NCI-H2196 treated with DMSO at 0.1 percent for 48 hours (cell line): ENCODE data around the gene HDAC5.
A peak's percentile ranks its signal among the peaks of the same experiment; 100 is the strongest.
"Not testable (repeated sequence)": the region's sequence is repeated elsewhere in the genome, so short reads cannot be mapped to it uniquely, and the experiment has no call there.

Experiments used
- DNase-seq: peaks from one replicate; lab custom pipeline; 2025; ENCODE audit not compliant: unreplicated experiment; lab: John Stamatoyannopoulos, UW

Gene HDAC5

DNA sequence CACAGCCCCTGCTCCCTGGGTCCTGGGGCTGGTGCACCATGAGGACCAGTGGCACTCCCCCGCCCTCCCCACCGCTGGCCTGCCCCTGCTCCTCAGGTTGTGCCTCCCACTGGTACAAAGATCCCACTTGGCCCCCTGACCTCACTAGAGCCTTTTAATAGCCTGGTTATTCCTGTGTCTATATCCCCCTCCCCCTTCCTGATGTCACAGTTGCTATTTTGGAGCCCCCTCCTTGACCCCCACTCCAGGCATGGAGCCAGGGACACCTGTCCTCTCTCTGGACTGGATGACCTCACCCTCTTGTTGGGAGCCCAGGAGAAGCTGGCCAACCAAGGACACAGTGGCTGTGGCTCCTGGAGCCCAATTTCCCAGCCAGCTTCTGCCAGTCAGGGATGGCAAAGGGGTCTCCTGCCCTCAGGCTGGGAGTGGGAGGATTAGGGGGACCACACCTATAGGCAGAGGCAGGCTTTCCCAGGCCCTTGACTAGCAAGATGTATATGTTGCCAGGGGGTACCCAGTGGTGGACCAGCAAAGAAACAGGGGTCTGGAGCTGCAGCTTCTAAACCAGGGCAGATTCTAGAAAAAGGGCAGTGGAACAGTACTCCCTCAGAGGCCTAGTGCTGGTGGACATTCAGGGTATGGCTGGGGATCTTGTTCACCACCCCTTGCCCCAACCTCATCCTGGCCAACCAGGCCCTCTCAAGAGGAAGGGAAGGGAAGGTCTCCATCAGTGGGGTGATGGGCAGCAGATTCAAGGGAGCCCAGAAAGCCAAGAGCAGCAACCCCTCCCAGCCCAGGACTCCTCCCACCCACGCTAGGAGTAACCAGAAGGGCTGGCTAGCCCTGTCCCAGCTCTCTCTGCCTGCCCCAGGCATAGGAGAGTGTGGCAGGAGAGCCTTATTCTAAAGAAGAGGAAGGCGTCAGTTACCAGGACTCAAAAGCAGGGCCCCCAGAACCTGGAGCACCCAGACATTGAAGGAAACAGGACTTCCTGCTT is 10.9 kb downstream of the HDAC5 start:
- no peak for DNase-seq

DNA sequence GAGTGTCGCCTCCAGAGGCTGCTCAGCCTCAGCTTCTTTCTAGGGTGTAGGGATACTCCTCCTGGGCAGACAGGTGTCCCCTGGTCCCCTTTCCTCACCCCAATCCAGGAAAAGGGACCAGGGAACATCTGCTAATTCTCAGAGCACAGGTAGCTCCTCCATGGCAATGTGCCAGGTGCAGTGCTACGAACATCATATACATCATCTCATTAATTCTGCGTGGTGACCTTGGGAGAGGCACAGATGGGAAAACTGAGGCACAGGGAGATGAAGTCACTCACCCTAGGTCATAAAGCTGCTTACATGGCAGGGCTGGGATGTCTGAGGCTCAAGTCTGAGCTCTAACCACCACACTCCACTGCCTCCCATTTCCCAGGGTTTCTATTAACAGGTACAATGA is 11.7 kb downstream of the HDAC5 start:
- no peak for DNase-seq

DNA sequence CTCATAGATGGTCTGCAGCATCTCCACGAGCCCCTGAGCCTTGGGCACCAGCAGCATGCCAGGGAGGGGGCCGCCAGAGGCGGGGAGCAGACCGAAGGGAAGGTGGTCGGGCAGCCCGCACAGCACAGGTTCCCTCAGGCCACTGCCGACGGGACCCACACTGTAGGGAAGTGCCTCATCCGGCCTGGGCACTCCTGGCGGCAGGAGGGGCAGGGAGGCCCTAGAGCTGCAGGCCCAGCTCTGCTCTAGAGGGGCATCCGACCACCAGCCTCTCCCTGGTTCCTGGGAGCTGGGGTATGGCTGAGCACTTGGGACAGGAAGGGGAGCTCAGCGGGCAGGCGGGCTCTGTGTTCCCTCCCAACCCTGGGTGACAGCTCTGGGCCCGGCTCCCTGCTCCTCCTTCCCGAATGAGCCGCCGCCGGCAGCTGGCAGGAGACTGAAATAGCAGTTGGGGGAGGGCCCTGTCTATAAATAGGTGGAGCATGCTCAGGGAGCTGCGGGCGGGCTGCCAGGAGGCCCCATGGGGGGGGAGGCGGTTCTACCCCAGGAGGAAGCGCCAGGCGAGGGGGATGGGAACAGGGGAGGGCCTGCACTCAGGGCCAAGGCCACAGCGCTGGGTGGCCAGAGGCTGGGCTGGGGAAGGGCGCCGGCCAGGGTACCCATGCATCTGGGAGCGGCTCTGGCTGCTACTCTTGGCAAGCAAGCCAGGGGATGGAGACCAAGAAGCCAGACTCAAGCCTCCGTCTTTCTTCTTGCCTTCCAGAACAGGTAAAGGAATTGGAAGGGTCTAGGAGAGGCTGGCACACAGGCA is 12.4 kb downstream of the HDAC5 start:
- DNase-seq: peak; percentile 93

DNA sequence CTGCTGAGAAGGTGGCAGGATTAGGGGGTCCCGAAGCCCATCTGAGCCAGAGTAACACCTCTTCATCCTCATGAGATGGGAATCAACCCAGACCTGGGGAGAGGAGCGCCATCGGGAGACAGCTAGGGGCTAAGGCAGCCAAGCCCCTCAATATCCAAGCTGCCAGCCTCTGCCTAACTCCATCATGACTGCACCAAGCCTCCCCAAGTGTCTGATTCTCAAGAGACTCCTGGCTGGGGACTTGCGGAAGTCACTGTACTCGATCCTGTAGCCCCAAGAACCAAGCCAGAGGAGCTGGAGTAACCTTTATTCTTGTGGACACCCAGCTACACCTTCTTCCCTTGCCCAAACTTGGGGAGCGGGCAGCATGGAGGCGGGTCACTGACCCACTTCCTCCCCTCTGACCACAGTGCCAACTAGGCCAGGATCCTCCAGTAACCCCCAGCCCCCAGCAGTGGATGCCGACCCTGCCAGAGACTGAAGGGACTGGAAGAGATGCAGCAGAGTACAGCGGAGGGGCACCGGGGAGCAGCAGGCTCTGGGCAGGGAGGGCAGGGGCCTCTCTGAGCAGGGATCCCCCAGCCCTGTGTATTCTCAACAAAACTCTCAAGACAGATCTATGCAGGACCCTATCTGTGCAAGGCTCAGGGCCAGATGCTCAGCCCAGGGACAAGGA is 13.3 kb downstream of the HDAC5 start:
- DNase-seq: no peak

DNA sequence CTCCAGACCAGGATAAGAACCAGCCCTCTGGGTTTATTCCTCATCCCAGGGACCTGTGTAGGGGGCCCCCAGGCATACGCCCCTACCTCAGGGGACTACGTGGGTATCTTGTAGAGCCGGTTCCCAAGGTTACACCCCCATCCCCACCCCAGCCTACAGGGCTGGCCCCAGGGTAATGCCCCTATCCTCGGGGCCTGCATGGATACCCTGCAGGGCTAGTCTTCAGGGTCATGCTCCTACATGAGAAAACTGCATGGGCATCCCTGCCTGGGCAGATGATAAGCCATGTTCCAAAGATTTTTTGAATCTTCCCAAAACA is 14.2 kb downstream of the HDAC5 start:
- no peak for DNase-seq

DNA sequence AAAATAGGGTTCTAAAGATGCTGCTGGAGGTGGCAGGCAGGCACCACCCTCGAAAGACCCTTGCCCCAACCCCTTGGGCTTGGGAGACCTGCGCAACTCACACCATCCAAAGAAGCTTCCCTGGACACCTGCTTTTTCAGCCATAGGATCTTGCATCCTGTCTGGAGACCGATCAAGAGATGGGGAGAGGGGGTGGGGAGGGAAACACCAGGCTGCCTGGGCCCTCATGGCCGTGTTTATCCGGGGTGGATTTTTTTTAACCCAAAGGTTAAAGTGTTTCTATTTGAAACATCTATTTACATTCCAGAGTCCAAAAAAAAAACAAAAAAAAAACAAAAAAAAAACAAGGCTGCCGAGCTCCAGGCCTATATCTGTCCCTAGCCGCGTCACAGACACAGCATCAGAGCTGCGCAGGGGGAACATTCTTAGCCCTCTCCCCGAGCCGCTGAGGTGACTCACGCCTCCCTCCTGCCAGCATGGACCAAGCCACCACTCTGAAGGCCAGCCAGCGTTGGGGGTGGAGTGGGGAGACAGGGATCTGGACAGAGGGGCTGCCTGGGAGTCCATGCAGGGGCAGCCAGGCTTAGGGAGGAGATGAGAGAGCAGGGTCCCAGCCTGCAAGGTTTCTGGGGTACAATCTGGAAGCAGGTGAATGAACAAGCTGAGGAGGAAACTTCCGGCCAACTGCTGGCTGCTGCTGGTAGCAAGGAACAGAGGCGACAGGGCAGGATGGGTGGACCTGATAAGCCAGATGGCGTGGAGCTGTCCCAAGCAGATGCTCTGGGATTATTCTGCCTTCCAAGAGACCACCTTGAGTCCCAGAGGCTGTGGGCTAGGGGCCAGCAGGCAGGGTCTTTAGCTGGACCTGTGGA is 14.8 kb downstream of the HDAC5 start:
- DNase-seq: no peak

DNA sequence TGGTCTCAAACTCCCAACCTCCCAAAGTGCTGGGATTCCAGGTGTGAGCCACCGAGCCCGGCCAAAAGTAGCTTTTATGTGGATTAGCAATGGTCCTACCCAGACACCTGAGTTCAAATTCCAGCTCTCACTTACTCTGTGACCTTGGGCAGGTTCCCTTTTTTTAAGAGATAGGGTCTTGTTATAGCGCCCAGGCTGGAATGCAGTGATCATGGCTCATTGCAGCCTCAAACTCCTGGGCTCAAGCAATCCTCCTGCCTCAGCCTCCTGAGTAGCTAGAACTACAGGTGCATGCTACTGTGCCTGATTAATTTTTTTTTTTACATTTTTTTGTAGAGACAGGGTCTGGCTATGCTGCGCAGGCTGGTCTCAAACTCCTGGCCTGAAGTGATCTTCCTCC is 16.6 kb downstream of the HDAC5 start:
- no peak for DNase-seq

DNA sequence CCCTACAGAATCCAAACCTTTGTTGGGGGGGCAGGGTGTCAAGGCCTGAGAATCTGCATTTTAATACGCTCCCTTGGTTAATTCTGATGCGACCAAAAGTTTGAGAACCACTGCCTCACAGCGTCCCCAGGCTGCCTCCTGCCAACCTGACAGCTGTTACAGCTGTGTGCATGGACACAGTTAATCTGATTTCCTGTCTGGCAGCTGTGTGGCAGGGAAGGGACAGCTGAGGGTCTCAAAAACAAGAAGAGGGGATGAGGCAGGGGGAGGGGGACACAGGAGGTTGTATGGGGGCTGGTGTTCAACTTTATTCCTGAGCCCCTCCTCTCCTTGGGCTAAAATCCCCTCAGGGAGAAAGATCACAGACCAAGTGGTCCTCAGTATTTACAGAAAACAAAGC is 17.5 kb downstream of the HDAC5 start:
- DNase-seq: no peak

DNA sequence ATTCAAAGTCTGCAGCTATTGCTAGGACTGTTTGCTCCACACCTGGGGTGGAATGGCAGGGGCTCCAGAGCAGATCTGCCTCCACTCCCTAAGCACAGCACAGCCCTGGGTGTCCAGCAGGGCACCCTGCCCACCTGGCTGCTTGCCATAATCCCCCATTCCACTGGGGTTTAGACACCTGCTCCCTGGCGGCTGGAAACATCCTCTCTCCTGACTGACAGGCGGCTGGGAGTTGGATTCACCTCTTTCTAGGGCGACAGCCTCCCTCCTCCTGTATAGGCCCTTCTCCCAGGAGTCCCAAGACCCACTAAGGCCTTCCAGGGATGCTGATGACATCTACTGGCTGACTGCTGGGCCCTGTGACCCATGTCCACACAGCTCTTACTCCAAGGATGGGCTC is 18.0 kb downstream of the HDAC5 start:
- no peak for DNase-seq

DNA sequence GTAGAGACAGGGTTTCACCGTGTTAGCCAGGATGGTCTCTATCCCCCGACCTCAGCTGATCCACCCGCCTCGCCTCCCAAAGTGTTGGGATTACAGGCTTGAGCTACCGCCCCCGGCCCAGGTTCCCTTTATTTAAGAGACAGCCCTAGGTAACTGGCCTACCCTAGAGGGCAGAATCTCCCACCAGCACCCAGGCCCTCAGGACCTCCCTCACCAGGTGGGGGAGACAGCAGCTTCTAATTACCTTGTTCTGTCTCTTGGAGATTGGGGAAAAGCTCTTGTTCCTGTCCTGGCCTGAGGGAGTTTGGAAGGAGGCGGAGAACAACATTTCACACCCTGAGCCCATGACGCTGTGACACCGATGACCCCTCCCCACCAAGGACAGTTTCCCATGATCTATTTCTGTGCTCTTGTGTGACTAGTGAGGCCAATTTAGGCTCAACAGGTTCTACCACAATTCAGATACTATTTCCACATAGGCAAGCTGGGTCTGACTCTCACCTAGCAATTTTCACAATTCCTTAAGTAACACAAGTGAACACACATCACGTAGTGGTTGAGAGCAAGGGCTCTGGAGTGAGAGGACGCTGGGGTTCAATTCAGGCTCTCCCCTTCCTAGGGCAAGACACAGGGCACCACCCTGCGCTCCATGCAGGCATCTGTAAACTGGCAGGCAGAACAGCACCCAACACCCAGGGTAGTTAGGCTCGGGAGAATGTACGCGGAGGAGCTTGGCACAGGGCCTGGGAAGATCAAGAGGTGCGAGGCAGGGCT is 20.4 kb downstream of the HDAC5 start:
- no peak for DNase-seq

DNA sequence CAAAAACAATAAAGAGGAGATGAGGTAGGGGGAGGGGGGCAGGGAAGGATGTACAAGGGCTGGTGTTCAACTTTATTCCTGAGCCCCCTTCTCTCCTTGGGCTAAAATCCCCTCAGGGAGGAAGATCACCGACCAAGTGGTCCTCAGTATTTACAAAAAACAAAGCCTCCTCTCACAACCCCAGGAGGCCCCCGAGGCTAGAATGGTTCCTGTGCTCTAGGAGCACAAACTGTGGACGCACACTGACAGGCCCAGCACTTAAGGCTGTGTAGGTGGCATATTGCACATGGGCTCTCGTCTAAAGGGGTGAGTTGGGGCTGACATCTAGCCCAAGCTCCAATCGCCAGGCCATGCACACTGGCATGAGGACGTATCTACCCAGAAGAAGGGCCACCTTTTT is 21.6 kb downstream of the HDAC5 start:
- not testable (repeated sequence) for DNase-seq

DNA sequence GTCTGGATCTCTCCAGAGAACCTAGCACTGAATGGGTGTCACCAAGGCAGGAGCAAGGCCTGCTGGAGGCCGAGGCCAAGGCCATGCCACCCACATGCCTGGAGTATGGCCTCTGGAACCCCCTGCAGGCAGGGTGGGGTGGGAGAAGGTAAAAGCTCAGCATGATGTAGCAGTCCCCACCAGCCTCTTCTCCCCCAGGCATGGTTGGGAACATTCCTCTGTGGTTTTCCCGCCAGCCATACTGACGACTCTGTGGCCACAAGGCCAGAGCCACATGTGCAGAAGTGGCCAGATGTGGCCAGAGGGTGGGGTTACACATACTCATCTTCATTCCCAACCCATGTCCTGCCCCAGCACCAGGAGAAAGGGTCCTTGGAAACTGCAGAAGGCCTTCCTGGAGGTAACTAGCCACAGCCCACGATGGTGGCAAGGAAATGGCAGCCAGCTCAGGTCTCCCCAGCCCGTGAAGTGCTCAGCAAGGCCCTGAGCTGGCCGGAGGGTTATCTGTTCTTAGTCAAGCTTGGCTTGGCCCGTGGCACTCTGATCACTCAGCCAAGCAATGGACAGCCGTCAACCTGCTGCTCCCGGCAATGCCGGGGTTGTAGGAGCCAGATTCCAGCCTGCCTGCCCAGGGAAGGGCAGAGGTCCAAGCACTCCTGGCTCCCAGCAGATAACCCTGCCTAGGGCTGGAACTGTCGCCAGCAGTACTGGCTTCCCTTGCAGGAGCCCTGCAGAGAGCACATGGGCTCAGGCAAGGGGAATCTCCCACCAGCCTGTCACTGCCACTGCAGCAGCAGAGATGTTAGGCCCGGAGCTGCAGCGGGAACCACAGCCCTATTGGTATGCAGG is 26.1 kb downstream of the HDAC5 start:
- no peak for DNase-seq

DNA sequence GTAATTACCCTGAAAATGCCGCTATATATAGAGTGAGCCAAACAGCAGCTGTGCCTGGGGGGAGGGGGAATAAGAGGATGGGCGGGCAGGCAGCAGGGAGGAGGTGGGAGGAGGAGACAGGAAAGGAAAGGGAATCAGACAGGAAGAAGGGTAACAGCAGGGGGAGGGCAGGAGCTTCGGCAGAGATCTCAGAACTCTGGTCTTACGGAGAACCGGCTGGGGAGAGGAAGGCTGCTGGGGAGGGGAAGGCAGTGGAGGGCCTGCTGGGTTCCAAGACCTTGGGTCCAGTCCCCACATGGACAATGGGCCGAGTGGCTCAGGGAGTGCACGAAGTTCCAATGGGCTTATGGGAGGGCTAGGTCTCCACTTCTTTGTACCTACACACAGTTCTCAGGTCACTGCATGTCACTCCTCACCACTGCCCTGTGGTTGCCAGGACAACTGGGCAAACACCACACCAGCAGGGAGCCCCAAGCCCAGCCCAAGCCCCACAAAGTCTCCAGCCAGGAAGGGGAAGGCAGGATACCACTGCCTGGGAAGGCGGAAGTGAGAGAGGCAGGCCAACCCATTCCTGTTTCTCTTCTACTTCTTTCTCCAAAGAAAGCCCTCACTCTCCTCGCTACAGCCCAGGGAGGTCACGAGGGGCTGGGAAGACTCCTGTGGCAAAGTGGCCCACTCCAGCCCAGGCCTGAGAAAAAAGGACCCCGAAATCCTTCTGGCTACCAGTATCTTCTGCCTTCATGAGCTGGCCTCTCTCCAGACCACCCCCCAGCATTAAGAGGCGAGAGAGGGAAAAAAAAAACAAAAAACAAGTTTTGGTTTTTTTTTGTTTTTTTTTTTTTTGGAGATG is 27.6 kb downstream of the HDAC5 start:
- peak; percentile 69 for DNase-seq

DNA sequence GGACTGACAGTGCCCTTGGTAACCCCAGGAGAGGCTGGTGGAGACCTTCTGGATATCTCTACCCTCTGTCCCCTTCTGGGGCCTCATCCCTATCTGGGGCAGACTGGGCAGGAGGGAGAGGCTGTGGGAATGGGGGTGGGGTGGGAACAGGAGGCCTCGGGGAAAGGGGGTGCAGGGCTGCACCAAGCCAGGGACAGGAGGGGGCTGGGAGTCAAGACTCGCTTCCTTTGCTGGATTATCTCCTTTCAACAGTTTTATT is 28.1 kb downstream of the HDAC5 start:
- no peak for DNase-seq

DNA sequence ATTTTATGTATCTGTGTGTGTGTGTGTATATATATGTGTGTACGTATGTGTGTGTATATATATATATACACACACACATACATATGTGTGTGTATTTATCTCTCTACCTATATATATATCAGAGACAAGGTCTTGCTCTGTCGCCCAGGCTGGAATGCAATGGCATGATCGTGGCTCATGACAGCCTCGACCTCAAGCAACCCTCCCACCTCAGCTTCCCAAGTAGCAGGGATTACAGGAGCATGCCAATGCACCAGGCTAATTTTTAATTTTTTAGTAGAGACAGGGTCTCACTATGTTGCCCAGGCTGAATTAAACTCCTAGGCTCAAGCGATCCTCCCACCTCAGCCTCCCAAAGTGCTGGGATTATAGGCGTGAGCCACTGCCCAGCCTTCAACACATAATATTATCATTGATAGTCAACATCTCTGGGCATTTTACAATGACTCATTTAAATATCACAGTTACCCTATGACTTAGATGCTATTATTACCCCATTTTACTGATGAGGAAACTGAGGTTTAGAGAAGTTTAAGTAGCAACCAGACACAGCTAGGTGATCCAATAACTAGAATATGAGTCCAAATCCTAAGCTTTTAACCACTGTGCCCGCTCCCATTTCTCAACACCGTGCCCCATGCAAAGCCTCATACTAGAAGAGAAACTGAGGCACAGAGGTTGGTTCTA is 28.6 kb downstream of the HDAC5 start:
- no peak for DNase-seq

DNA sequence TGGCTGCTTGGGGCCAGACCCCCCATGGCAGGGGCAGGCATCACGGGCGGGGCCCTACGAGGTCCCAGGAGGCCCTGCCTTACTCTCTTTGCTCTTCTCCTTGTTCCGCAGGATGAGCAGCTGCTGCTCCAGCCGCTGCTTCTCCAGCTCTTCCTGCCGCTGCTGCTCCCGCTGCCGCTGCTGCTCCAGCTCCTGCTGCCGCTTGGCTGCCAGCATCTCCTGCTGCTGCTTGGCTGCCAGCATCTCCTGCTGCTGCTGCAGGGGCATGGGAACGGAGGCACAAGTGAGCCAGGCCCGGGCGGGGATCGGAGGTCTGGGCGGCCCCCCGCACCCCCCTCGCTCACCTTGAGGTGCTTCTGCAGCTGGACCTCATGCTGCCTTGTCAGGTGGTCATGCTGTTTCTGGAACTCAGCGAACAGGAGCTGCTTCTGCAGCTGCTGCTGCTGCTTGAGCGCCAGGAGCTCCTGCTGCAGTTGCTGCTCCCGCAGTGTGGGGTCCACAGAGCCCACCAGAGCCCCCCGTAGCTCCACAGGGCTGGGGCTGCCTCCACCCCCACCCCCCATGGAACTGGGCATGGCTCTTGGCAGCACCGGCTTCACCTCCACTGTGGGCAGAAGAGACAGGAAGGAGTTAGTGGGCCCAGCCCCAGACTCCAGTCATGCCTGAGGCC is 30.1 kb downstream of the HDAC5 start:
- no peak for DNase-seq

DNA sequence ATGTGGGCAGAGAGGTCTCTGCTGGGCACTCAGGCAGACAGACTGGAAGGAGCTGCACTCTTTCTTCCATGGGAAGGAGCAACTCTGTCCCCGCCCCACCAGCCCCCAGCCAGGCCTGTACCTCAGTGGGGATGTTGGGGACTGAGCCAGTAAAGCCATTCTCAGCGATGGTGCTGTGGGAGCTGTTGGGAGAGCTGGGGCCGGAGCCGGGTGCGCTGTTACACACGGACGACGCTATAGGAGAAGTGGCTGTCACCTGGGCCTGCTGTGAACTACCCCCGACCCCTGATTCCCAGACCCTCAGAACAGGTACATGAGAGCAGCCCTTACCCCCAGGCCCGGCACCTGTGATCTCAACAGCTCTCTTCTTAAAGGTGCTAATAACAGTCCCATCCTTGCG is 31.4 kb downstream of the HDAC5 start:
- DNase-seq: no peak
